Fibroblast of the conjunctiva (primary cell): ENCODE measurements around the gene KYNU.
A peak's percentile ranks its signal among the peaks of the same experiment; 100 is the strongest.
"Not testable (repeated sequence)": the region's sequence is repeated elsewhere in the genome, so short reads cannot be mapped to it uniquely, and the experiment has no call there.

Source experiments
- DNase-seq: peaks from one replicate; pipeline ENCODE4 v3.0.0-alpha.2; 2010; ENCODE audit warnings: low read depth

The KYNU gene

GRCh38 chr2:142871396-142871795, 6.1 kb upstream of the KYNU start:
- no peak for DNase-seq

- DNase-seq = peak; percentile 48
Observed at GRCh38 chr2:142872882-142873724, 4.4 kb upstream of the KYNU start.

- DNase-seq = no peak
Observed at GRCh38 chr2:142873831-142874287, 3.6 kb upstream of the KYNU start.

GRCh38 chr2:142874293-142874814, 3.1 kb upstream of the KYNU start:
- peak; percentile 87 for DNase-seq

- DNase-seq = no peak
Observed at GRCh38 chr2:142875010-142875409, 2.5 kb upstream of the KYNU start.

GRCh38 chr2:142875652-142876051, 1.8 kb upstream of the KYNU start:
- DNase-seq = no peak

- no peak for DNase-seq
Observed at GRCh38 chr2:142876423-142876822, 1.0 kb upstream of the KYNU start.

GRCh38 chr2:142878031-142878678, 691 bp downstream of the KYNU start:
- DNase-seq = no peak

GRCh38 chr2:142879151-142879550, 1.7 kb downstream of the KYNU start:
- no peak for DNase-seq

GRCh38 chr2:142880279-142880678, 2.8 kb downstream of the KYNU start:
- no peak for DNase-seq

GRCh38 chr2:142881619-142882018, 4.2 kb downstream of the KYNU start:
- no peak for DNase-seq

- DNase-seq = not testable (repeated sequence)
Observed at GRCh38 chr2:142882500-142882899, 5.0 kb downstream of the KYNU start.

GRCh38 chr2:142883526-142883925, 6.1 kb downstream of the KYNU start:
- DNase-seq = no peak

GRCh38 chr2:142885543-142885942, 8.1 kb downstream of the KYNU start:
- DNase-seq = no peak

GRCh38 chr2:142892715-142893114, 15.3 kb downstream of the KYNU start:
- no peak for DNase-seq

GRCh38 chr2:142893241-142893640, 15.8 kb downstream of the KYNU start:
- no peak for DNase-seq

- no peak for DNase-seq
Observed at GRCh38 chr2:142897807-142898206, 20.3 kb downstream of the KYNU start.

GRCh38 chr2:142900327-142900726, 22.9 kb downstream of the KYNU start:
- not testable (repeated sequence) for DNase-seq

GRCh38 chr2:142901780-142902179, 24.3 kb downstream of the KYNU start:
- DNase-seq = no peak

GRCh38 chr2:142903726-142904125, 26.3 kb downstream of the KYNU start:
- DNase-seq = not testable (repeated sequence)

GRCh38 chr2:142907653-142908052, 30.2 kb downstream of the KYNU start:
- no peak for DNase-seq

GRCh38 chr2:142914507-142915313, 37.2 kb downstream of the KYNU start:
- no peak for DNase-seq
